ENCODE results near the gene CEBPG. TPM values are rescaled to one million over a fixed set of nuclear protein-coding genes. Genes with fewer than 3 reads are reported as not detected.

The CEBPG gene
- total and polyA plus RNA-seq, 9 of the 15 experiments (the other 6 are each of a cell fraction or from before 2014, with no cell fraction given) = 9.5 to 34.9 (median 30.9) TPM

DNA sequence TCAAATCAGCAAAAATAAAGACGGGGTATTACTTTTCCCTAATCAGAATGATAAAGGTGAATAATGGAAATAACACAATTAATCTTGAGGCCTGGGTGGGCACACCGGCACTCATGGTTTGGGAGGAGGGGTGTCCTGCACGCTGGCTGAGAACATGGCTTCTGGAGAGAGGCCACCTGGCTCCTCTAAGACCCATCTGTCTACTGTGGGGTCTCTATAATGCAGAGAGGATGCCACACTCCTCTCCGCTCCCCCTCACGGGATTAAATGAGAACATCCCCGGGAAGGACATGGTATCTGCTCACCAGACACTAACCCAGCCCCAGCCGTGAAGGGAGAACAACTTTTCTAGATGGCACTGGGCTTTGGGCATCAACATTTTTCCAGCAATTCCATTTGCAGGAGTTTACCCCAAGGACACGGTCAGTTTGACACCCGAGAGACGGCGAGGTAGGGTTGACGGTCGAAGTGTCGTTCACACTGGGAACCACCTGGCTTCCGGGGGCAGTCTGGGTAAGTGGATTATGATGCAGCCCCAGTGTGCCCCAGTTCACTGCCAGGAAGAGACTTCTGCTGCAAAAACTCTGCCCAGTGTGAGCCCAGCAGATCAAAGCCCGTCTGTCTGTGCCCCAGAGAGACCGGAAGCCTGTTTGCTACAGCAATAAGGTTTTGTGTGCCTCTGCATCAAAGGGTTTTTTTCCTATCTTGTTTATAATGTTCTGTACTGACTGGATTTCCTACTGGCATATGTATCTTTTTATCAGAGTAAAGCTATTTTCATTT is 56.6 kb downstream of the CEBPG start (continued):
- TF ChIP-seq RAD21 (CRISPR knock-in tag; conservative IDR thresholded peaks at IDR 0.05 in 1 of 2, IDR thresholded peaks at IDR 0.05 in 1 of 2) = no peak
- TF ChIP-seq ZNF311 (CRISPR knock-in tag; IDR thresholded peaks at IDR 0.05) = no peak
- TF ChIP-seq, protein P1, sequence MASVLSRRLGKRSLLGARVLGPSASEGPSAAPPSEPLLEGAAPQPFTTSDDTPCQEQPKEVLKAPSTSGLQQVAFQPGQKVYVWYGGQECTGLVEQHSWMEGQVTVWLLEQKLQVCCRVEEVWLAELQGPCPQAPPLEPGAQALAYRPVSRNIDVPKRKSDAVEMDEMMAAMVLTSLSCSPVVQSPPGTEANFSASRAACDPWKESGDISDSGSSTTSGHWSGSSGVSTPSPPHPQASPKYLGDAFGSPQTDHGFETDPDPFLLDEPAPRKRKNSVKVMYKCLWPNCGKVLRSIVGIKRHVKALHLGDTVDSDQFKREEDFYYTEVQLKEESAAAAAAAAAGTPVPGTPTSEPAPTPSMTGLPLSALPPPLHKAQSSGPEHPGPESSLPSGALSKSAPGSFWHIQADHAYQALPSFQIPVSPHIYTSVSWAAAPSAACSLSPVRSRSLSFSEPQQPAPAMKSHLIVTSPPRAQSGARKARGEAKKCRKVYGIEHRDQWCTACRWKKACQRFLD (CRISPR knock-in tag; IDR thresholded peaks at IDR 0.05) = no peak
- no peak for TF ChIP-seq CLOCK (CRISPR knock-in tag; IDR thresholded peaks at IDR 0.05; ENCODE audit: borderline replicate concordance)
- TF ChIP-seq FOSL1 (tag; conservative IDR thresholded peaks at IDR 0.05) = no peak
- TF ChIP-seq ZNF133 (CRISPR knock-in tag; IDR thresholded peaks at IDR 0.05) = no peak
- TF ChIP-seq ZBTB7A (IDR thresholded peaks at IDR 0.05; ENCODE audit: borderline replicate concordance, control insufficient read depth, low read depth, low read length) = no peak
- TF ChIP-seq PHB2 (IDR thresholded peaks at IDR 0.05; ENCODE audit: low read depth) = no peak

Data from K562 (cell line).